Measurements from ENCODE around the gene VPS37C. TPM values are rescaled to one million over a fixed set of nuclear protein-coding genes. Genes with fewer than 3 reads are reported as not detected.
A peak's percentile ranks its signal among the peaks of the same experiment; 100 is the strongest.

Gene VPS37C
- total and polyA plus RNA-seq, 10 of the 15 experiments (the other 5 are each of a cell fraction or from before 2014, with no cell fraction given) = 0.39 to 16.5 (median 7.8) TPM

- H4K20me1 ChIP-seq (ENCODE audit: control insufficient read depth, insufficient read depth) = no peaks in the 10 kb centered on the region
- no peak overlapping the region for H3K4me3 ChIP-seq
- ChIA-PET CTCF (interaction anchor here (0.5 to 1.2 kb wide), 3 partner anchors 14 to 370 kb away, joined by 3 to 4 read pairs (median 3); no protein-coding TSS in a partner anchor), SMC1A (ENCODE audit: uncharacterized antibody, unreplicated experiment) (no interaction called here), RAD21 (ENCODE audit: unreplicated experiment) (no interaction called here), POLR2A (no interaction called here)
- no peaks in the 10 kb centered on the region for H3K27me3 ChIP-seq (replicated peaks in 1 of 2; ENCODE audit: control insufficient read depth in 2 of 2, insufficient read depth in 2 of 2, low read length in 1 of 2)
- no peaks in the 10 kb centered on the region for H3K36me3 ChIP-seq (ENCODE audit: control insufficient read depth in 2 of 2, insufficient read depth in 2 of 2, low read length in 1 of 2)
- no peaks in the 10 kb centered on the region for H3K4me1 ChIP-seq (ENCODE audit: control insufficient read depth, insufficient read depth, low read length)
- H3K4me2 ChIP-seq (ENCODE audit: control insufficient read depth, insufficient read depth) = no peak overlapping the region
- TF ChIP-seq RAD51 (IDR thresholded peaks at IDR 0.05) = no peak
- TF ChIP-seq NFYB (IDR thresholded peaks at IDR 0.05; ENCODE audit: insufficient read depth, low read depth, low read length) = peak; percentile 45; the same call in 1 of the 2 replicates
- no peak for ATAC-seq
- WGBS (ENCODE audit: insufficient coverage, insufficient replicate concordance, low lambda C conversion rate, missing lambda C conversion rate) = 53% methylated on average over 14 of the region's 14 CpGs
- no peaks in the 10 kb centered on the region for H3K79me2 ChIP-seq (ENCODE audit: control insufficient read depth, insufficient read depth, low read length)
- H2AFZ ChIP-seq (ENCODE audit: control insufficient read depth, low read depth, low read length) = no peak overlapping the region
- peaks cover 3% of the 10 kb centered on the region; the same call in 2 of the 3 replicates for H3K9me3 ChIP-seq (replicated peaks; ENCODE audit: control insufficient read depth, insufficient read depth, low read length)
- no peak for DNase-seq (ENCODE audit: low read depth, low spot score)
- no TSS peak for BruUV-seq (replicated peaks)
- H3K27ac ChIP-seq (ENCODE audit: control insufficient read depth, insufficient read depth) = no peak overlapping the region
- in situ Hi-C loops (cut with MboI) (no loop called here), intact Hi-C loops (cut with micrococcal nuclease; ENCODE audit: unreplicated experiment) (no loop called here)
- FAIRE-seq = no peak
- H3K9ac ChIP-seq (ENCODE audit: control insufficient read depth, insufficient read depth, low read length) = no peak overlapping the region
Observed at GRCh38 chr11:61201476-61201875, 40.2 kb upstream of the VPS37C start.

GRCh38 chr11:61198948-61199523, 37.8 kb upstream of the VPS37C start:
- ChIA-PET POLR2A (no interaction called here), SMC1A (ENCODE audit: uncharacterized antibody, unreplicated experiment) (no interaction called here), RAD21 (ENCODE audit: unreplicated experiment) (no interaction called here), CTCF (no interaction called here)
- H3K4me2 ChIP-seq (ENCODE audit: control insufficient read depth, insufficient read depth) = no peak overlapping the region
- no peaks in the 10 kb centered on the region for H3K4me1 ChIP-seq (ENCODE audit: control insufficient read depth, insufficient read depth, low read length)
- H3K27me3 ChIP-seq (replicated peaks in 1 of 2; ENCODE audit: control insufficient read depth in 2 of 2, insufficient read depth in 2 of 2, low read length in 1 of 2) = no peaks in the 10 kb centered on the region
- no peaks in the 10 kb centered on the region for H4K20me1 ChIP-seq (ENCODE audit: control insufficient read depth, insufficient read depth)
- WGBS (ENCODE audit: insufficient coverage, insufficient replicate concordance, low lambda C conversion rate, missing lambda C conversion rate) = 23% methylated on average over 4 of the region's 4 CpGs
- no peaks in the 10 kb centered on the region for H3K79me2 ChIP-seq (ENCODE audit: control insufficient read depth, insufficient read depth, low read length)
- no peak overlapping the region for H3K4me3 ChIP-seq
- no peak for TF ChIP-seq EED (IDR thresholded peaks at IDR 0.05; ENCODE audit: low read depth)
- no peak for TF ChIP-seq RAD51 (IDR thresholded peaks at IDR 0.05)
- H3K9ac ChIP-seq (ENCODE audit: control insufficient read depth, insufficient read depth, low read length) = no peak overlapping the region
- no peak overlapping the region for H2AFZ ChIP-seq (ENCODE audit: control insufficient read depth, low read depth, low read length)
- no peak overlapping the region for H3K27ac ChIP-seq (ENCODE audit: control insufficient read depth, insufficient read depth)
- in situ Hi-C loops (cut with MboI) = no loop called here
- DNase-seq (ENCODE audit: low read depth, low spot score) = no peak
- no peak for FAIRE-seq
- no peak for ATAC-seq
- no peaks in the 10 kb centered on the region for H3K36me3 ChIP-seq (ENCODE audit: control insufficient read depth in 2 of 2, insufficient read depth in 2 of 2, low read length in 1 of 2)
- H3K9me3 ChIP-seq (replicated peaks; ENCODE audit: control insufficient read depth, insufficient read depth, low read length) = peaks cover 3% of the 10 kb centered on the region; the same call in 2 of the 3 replicates
- intact Hi-C loops (cut with micrococcal nuclease; ENCODE audit: unreplicated experiment) = no loop called here
- BruUV-seq (replicated peaks) = no TSS peak

Measured in GM12878 (cell line).